ENCODE results near the gene PRELP. TPM values are rescaled to one million over a fixed set of nuclear protein-coding genes. Genes with fewer than 3 reads are reported as not detected.
"Not testable (repeated sequence)": the region's sequence is repeated elsewhere in the genome, so short reads cannot be mapped to it uniquely, and the experiment has no call there.

Gene PRELP
- polyA plus RNA-seq, 1 donor = 3.1 TPM

DNA sequence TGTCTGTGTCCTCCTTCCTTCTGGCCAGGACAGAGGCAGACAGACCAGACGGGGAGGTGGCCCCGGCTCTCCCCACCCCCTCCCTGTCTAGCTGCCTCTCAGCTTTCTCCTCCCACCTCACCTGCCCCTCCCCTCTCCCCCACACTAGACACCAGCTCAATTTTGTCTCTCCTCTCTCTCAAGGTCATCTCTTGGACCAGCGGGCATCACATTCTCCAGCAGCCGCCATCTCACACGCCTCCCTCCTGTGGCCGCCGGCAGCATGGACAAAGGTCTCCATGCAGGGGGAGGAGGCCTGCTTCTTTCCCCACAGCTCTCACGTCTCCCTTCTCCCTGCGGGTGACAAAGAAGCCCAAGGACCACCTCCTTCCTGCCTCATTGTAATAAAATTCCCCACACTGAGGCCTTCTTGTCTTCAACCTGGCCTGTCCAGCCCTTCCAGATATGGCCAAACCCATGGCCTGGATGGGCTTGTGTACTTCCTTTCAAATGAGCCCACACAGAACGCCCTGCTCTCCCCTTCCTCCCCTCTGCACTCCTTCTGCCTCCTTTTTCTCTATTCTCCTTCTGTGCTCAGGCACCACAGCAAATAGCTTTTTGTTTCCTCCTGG, 33.0 kb downstream of the PRELP start:
- DNase-seq = no peak

DNA sequence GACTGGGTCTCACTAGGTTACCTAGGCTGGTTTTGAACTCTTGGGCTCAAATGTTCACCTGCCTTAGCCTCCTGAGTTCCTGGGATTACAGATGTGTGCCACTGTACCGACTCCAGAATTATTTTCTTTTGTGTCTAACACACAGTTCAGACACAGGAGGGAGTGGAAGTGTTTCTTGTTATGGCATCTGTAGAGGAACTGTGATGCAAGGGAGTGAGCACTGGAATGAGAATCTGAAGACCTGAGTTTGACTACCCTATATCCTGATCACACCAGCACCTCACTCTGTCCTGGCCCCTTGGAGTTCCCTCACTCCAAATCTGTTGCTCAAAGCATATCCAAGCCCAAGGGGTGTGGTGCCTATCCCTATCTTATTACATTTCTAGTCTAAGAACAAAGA, 33.5 kb downstream of the PRELP start:
- DNase-seq = no peak

DNA sequence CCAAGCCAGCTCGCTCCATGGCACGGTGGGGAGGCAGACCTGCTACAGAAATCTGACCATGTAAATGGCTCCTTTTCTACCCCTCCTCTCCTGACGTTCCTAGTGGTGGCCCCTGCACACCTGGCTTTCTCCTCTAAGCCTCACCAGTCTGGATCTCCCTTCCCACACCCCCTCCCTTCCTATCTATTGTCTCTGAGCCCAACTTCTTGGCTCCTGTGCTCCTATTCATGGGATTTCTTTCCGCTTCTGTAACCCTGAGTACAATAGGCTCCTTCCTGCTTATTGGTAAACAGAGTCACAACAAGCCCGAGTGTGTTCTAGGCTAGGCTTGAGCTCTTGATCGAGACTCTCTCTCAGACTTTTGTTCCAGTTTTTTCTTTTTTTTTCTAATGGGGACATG, 35.9 kb downstream of the PRELP start:
- no peak for DNase-seq

DNA sequence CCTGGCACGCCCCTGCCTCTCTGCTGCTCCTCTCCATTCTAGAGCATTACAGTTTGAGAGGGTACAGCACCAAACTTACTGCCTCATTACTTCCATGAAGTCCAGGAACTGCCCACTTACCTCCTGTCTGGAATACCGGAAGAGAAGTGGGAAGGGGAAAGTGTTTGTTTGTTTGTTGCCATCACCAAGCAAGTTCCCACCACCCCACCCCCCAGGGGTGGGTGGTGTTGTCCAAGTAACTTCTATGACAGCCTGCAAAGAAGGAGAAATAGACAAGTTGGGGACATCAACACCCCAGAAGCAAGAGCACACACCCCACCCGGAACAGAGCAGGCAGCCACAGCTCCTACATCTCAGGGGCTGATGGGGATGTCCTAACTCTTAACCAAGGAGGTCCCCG, 36.3 kb downstream of the PRELP start:
- no peak for DNase-seq

DNA sequence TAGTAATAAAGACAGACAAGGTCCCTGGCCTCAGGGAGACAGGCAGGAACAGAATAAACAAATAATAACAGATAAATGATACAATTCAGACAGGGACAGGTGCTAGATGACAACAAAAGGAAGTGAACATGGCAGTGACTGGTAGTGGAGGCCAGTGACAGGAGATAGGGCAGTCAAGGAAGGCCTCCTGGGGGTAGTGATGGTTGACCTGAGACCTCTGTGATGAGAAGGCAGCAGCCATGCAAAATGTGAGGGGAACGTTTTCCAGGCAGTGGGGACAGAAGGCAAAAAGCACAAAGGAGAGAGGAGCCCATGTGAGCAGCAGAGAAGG, 36.9 kb downstream of the PRELP start:
- DNase-seq = no peak

DNA sequence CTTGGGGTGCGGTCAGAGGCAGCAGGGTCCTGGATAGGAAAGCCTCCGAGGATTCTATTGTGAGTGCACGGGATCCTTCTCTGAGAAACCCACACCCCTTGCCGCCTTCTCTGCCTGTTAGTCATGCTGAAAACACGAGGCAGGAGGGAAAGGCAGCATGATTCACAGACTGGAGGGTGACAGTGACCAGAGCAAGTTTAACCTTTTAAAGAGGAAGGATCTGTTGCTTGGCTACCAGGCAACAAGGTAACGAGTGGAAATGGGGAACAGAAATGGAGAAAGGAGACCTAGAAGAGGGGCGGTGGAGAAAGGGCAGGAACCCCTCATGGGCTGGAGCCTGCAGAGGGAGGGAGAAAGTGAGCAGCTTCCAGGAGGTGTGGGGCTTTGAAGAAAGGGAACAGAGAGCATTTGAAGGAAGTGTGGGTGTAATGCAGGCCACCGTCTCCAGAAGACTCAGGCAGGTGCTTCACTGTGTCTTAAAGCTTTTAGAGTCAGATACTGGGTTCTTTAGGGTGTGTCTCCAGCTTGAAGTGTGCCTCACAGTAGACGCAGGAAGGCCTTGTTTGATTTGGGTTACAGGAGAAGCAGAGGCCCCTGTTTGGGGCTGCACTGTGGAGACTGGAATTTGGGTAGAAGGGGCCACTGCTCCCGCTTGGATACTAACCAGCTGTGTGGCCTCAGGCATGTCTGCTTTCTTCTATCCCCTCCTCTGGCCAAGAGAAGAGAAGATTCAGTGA, 37.4 kb downstream of the PRELP start:
- no peak for DNase-seq

DNA sequence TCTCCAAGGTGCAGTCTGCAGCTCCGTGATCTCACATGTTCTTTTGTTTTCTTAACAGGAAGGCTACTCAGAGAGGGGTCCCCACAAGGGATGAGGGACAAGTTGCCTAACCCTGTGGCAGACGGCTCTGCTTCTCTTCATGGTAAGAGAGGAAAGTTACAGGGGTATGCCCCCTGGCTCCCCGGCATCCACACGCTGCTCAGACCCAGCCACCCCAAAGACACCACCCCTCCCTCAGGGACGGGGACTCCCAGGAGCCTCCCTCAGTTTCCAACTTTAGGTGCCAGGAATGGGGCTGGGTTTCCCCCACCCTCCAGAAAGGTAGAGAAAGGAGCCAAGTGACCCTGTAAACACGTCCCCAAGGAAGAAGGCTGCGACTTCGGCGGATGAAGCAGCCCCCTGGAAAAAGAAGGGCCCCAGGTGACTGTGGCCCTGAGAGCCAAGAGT, 38.0 kb downstream of the PRELP start:
- no peak for DNase-seq

DNA sequence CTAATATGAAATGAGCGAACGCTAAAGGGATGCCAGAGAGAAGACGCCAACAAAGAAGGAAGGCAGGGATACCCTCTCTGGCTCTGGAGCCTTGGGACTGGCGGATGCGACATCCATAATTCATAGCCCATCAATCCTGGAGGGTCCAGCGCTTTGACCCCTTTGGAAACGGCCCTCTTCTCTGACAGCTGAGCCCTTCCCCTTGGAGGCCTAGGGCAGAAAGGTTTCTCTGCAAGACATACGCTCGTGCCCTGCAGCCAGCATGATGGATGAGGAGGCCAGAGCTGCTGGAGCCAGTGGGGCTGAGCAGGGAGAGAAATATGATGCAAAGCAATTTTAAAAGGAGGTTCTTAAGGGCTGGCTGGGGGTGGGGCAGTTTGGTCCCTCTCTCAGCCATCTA, 40.6 kb downstream of the PRELP start:
- DNase-seq = no peak

DNA sequence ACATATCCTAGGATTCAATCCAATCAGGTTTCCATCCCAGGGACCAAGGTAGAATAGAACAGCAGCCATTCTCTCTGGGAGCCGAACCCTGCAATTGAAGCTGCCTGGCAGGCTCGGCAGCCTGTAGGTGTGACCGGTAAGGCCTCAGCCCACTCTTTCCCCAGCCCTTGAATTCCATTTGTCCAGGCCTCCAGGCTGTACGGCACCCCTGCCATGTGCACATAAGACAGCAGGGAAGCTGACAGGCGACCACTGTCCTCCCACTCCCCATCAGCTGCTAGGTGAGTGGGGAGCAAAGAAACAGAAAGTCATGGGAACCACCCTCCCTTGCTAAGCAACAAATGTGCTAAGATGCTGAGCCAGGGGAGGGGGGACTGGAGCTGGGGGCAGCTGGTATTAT, 41.3 kb downstream of the PRELP start:
- DNase-seq = no peak

DNA sequence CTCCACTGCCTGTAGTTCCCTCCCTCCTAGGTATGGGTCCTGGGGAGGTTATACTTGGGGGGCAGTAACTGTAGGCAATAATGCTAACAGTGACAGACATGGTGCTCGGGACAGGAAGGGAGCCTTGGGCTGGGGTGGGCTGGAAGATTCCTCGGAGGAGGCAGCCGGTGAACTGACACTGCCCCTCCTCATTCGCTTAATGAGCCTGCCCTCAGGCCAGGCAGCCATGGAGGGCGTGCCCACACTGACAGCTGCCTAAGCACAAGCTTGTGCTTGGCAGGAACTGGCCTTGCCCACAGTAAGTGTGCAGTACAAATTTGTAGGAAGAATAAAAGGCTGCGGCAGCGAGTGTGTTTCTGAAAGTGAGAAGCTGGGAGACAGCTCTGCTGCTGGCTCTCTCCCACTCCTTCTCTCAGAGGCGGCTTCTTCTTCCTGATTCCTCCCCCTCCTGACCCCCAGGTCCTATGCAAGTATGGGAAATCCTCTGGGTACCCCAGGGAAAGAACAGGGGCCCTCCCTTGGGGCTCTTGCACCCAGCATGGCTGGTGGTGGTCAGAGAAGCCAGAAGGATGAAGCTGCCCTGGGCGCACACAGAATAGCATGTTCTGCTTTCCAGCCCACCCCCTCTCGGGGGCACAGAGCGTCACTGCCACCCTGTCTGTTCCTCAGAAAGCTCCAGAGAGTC, 42.0 kb downstream of the PRELP start:
- no peak for DNase-seq

DNA sequence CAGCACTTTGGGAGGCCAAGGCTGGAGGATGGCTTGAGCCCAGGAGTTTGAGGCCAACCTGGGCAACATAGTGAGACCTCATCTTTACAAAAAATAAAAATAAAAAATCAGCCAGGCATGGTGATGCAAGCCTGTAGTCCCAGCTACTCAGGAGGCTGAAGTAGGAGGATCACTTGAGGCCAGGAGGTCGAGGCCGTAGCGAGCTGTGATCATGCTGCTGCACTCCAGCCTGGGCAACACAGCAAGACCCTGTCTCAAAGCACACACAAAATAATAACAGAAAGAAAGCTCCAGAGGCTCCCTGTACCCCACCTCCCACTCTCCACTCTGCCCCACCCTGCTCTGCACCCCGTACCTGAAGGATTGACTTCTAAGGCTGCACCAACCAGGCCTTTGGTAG, 42.5 kb downstream of the PRELP start:
- DNase-seq = not testable (repeated sequence)

DNA sequence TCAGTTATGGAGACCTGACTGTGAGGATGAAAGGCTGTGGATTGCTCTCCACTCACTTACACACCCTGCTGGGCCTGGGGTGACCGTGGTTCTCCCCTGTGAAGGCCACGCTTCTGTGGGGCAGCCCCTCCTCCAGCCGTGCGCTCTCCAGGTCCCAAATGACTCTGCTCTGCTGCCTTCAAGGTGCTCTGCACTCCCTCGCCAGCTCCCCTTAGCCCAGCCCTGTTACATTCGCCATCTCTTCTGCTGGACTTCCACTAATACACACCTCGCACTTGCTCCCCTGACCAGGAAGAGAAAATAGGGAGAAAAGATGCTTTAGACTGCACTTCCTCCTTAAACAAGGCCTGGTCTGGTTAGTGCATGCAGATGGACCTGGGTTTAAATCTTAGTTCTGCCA, 42.9 kb downstream of the PRELP start:
- no peak for DNase-seq

DNA sequence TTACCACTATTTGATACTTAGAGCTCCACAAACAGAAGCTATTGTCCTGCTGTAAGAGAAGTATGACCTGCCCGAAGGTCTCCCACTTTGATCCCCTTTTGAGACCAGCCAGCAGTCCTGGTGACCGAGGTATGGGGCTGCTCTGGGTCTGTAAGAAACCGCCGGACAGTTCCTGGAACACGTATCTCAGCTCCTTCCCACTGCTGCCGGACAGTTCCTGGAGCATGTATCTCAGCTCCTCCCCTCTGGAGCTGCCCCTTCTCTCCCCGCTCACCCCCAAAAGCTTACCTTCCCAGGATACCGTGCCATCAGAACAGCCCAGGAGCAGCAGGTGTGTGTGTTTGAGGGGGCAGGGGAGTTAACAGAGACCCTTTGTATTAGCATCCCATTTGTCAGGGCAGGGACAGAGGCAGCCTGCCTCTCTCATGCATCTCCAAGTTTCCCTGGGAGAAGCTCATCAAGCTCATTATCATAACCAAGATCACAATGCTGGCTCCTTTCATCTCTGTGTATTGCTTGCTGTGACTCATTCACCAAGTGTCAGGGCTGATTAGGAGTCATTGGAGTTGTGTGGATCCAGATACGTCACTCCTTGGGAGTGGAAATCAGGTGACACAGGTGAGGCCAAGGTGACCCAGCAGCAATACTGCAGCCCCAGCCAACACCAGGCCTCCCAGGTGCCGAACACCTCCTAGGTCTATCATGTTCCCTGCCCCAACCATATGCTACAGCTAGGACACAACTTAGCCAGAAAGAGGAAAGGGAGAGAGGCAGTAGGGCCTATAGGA, 43.6 kb downstream of the PRELP start:
- DNase-seq = no peak

DNA sequence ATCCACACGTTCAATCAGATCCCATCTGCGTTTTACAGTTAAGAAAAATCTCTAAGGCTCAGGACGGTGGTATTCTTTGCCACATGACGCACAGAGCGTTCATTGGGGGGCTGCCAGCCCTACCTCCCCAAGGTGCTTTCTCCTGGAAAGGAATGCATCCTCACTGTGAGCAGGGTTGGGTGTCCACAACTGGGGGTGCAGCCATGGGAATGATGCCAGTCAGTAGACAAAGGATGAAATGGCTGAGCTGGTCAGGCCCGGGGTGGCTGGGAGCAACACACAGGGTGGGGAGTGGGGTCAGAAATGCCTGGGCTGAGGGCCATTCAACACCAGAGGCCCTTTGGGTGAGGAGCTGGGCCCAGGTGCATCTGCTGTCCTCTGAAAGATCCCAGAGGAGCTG, 44.3 kb downstream of the PRELP start:
- DNase-seq = no peak

DNA sequence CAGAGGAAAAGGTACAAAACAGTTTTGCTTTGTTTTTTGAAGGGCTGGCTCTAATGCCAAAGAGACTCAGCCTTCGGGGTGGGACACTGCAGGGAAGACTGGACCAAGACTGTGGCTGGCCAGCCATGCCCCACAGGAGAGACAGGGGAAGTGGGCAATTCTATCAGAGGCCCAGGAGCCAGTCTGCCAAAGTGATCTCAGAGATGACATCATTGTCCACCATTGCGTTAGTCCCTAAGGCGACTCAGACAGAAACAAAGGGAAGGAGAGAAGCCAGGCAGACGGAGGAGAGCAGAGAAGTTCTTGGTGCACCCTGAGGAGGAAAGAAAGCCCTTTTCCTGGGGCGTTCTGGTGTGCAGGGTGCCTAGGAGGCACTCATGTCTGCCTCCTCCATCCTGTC, 44.7 kb downstream of the PRELP start:
- DNase-seq = no peak

DNA sequence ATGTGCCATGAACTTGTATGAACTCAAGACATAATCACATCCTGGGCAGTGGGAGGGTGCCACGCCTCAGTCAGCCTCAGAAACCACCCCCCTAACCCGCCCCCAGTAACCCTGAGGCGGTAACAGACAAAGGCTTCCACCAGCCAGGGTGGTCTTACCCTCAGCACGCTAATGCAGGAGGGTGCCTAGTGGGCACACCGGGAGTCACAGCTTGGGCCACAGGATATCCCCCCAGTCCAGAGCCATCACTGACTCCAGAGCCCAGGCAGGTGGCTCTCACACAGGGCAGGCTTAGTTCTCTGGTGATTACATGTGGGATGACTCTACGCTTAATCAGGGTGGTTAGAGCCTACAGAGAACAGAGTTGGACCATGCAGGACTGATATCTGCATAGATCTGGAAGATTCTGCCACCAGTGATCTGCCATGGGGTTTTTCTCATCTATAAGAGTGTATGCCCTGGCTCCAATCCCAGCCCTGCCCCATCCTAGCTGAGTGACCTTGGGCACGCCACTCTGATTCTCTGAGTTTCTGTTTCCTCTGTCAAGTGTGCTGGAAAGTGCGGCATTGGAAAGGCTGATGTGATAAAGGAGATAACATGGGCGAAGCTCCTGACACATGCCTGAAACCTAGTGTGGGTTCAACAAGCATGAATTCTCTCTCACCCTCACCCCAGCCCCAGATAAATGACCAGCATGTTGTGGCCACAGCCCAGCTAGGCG, 45.6 kb downstream of the PRELP start:
- no peak for DNase-seq

DNA sequence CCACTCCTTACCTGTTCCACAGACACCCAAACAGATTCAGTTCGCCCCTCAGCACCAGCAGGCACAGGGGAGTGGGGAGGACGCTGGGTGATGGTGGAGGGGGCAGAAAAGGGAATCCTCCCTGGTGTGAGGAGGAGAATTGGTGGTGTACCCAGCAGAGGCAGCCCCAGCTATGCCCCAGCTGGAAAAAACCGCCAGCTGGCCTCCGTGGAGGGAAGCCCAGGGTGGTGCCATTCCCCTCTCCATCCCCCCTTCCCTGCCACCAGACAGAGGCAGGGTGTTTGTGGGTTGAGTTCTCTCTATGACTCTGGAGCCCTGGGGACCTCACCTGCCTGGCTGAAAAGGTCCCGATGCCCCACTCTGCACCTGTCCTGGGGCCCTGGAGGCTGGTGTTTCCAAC, 46.2 kb downstream of the PRELP start:
- no peak for DNase-seq

DNA sequence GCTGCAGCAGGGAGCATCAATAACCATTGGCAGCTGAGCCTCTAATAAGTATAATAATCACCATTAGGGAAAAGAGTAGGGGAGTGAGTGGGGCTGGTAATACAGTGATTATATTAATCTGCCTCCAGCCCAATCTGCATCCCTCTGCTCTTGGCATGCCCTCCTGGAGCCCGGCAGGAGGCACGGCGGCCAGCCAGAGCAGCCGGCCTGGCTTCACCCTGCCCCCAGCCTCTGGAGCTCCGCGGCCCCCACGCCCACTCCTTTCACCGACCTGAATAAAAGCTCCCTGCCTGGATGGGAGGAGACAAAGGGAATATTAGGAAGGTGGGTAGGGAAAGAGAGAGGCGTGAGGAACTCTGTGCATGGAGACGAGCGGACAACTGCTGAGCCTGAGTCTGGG, 46.6 kb downstream of the PRELP start:
- no peak for DNase-seq

DNA sequence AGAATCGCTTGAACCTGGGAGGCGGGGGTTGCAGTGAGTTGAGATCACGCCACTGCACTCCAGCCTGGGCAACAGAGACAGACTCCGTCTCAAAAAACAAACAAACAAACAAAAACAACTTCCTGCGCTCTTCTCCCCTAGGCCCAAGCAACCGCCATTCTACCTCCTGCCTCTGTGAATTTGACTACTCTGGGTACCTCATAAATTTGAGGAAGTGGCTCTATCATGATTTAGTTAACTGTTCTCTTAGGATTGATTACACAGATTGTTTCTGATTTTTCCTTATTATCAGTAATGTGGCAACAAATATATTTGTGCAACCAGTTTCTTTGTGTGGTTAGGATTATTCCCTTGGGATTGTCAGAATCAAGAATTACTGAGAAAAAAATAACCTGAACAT, 48.1 kb downstream of the PRELP start:
- no peak for DNase-seq

DNA sequence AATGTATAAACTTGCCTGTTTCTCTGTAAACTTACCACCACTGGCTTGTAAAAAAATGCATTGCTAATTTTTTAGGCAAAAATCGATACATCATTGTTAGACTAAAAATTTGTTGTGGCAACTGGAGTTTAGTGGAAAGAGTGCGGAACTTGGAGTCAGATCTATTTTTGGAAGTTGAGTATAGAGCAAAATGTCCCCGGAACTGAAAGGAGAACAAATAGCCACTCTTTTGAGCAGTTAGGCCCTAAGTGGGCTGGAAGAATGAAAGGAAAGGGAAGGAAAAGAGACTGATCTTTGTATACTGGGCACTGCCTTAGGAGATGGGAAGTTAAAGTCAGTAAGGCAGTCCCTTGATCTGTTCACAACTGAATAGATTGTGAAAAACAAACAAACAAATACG, 48.5 kb downstream of the PRELP start:
- DNase-seq = no peak

DNA sequence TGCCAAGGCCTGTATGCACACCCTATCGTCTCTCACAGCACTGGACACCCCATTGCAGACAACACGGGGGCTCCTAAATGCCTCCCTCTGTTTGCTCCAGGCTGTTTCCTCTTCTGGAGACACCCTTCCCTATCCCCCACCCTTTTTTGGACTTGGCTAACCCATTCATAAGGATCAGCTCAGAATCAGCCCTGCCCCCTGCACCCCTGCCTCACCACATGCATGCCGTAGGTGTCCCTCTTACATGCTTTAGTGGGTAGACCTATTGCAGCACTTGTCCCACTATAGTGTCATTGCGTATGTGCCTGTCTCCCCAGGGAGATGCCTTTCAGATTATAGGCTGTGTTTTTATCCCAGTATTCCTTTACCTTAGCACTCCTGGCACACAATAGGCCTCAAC, 49.2 kb downstream of the PRELP start:
- DNase-seq = no peak

DNA sequence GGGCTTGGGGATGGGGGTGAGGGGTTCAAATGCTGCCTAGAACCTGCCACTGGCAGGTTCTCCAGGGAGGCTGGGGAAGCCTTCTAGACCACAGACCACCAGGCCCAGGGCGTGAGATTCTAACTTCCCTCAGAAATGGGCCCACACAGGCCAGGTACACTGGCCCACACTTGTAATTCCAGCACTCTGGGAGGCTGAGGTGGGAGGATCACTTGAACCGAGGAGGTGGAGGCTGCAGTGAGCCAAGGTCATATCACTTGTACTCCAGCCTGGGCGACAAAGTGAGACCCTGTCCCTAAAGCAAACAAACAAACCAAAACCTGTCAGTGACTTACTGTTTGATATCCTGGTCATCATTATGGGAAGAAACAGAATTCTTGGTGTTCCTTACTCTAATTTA, 50.1 kb downstream of the PRELP start:
- DNase-seq = no peak

DNA sequence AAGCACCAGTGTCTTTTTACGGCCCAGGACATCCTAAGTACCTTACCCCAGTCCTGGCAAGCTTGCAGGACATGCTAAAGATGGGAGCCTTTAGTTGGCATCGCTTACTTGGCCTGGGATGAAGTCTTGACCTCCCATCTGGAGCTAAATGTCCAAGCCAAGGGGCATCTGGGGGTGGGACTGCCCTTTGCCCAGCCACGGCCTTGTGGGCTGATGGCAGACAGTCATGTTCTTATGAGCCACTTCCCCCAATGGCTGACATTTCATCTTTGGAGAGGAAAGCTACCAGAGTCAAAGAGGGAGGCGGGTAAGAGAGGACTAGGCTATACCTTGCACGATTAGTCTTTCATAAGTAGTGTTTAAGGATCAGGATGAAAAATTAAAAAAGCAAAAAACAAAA, 50.5 kb downstream of the PRELP start:
- no peak for DNase-seq

Data from hindlimb muscle (tissue), 1 donor.